Skeletal muscle tissue (tissue), 4 donors: ENCODE data around the gene CRX. TPM values are rescaled to one million over a fixed set of nuclear protein-coding genes. Genes with fewer than 3 reads are reported as not detected.
"Not testable (repeated sequence)": the region's sequence is repeated elsewhere in the genome, so short reads cannot be mapped to it uniquely, and the experiment has no call there.

Source experiments
- H3K27ac ChIP-seq: one replicate; pipeline ENCODE4 v1.7.0; 2013; ENCODE audit warnings: mild to moderate bottlenecking, low read depth, low read length, inconsistent platforms
- H3K27me3 ChIP-seq, 3 donors: one replicate each; pipeline ENCODE4 v1.7.0; 2013; ENCODE audit warnings: low read length in 3 of 3; ENCODE audit not compliant: control insufficient read depth in 3 of 3, insufficient read depth in 3 of 3
- H3K36me3 ChIP-seq, 3 donors: one replicate each; pipeline ENCODE4 v1.7.0; 2013; ENCODE audit warnings: low read length in 3 of 3; ENCODE audit not compliant: control insufficient read depth in 3 of 3, insufficient read depth in 3 of 3
- H3K4me1 ChIP-seq, 3 donors: one replicate each; pipeline ENCODE4 v1.7.0; 2013; ENCODE audit warnings: low read length in 3 of 3, mild to moderate bottlenecking in 3 of 3; ENCODE audit not compliant: control insufficient read depth in 3 of 3, insufficient read depth in 3 of 3
- H3K4me3 ChIP-seq, 3 donors: one replicate each; pipeline ENCODE4 v1.7.0; 2013; ENCODE audit warnings: low read length in 3 of 3
- H3K9ac ChIP-seq, 3 donors: one replicate each; pipeline ENCODE4 v1.7.0; 2013; ENCODE audit warnings: low read length in 3 of 3, mild to moderate bottlenecking in 3 of 3, moderate library complexity in 2 of 3, low read depth in 1 of 3
- H3K9me3 ChIP-seq, 3 donors: one replicate each; pipeline ENCODE4 v1.7.0; 2013; ENCODE audit warnings: low read length in 3 of 3; ENCODE audit not compliant: control insufficient read depth in 3 of 3
- total RNA-seq: library from RNA; depleted of rRNA; stranded (reverse); fragments of >200 nt; gene quantifications from one replicate; pipeline ENCODE4 v1.2.3, GENCODE V29; 2014
- donor health status: Osteomylitis.

Gene CRX
- total RNA-seq, 1 donor from 2014 or later: not detected

- H3K27ac ChIP-seq: no peak overlapping the region
- no peaks in the 10 kb centered on the region for H3K9me3 ChIP-seq
- H3K9ac ChIP-seq: no peak overlapping the region
- H3K4me1 ChIP-seq: no peaks in the 10 kb centered on the region
- no peaks in the 10 kb centered on the region for H3K36me3 ChIP-seq
- H3K27me3 ChIP-seq: peaks cover 0 to 9% (median 0%) of the 10 kb centered on the region in 3 donors
- no peak overlapping the region for H3K4me3 ChIP-seq
Observed at GRCh38 chr19:47802521-47803043, 19.2 kb upstream of the CRX start.

- not testable (repeated sequence) for H3K27ac ChIP-seq, H3K9me3 ChIP-seq, H3K4me3 ChIP-seq, H3K9ac ChIP-seq, H3K27me3 ChIP-seq, H3K36me3 ChIP-seq, H3K4me1 ChIP-seq
Observed at GRCh38 chr19:47803148-47803547, 18.6 kb upstream of the CRX start.

GRCh38 chr19:47803671-47804070 is 18.1 kb upstream of the CRX start:
- not testable (repeated sequence) for H3K4me1 ChIP-seq, H3K36me3 ChIP-seq, H3K27me3 ChIP-seq, H3K9ac ChIP-seq, H3K27ac ChIP-seq, H3K4me3 ChIP-seq, H3K9me3 ChIP-seq

GRCh38 chr19:47804451-47804850 is 17.3 kb upstream of the CRX start, which contains the start of gene TPRX1:
Gene TPRX1 (minus strand): TSS chr19:47804551. CDS start chr19:47804539, 12 bp downstream.
- H3K4me3 ChIP-seq, H3K9ac ChIP-seq, H3K4me1 ChIP-seq, H3K9me3 ChIP-seq, H3K27ac ChIP-seq, H3K36me3 ChIP-seq, H3K27me3 ChIP-seq: not testable (repeated sequence)

- Histone ChIP-seq H3K9me3 (no peaks in the 10 kb centered on the region), H3K27ac (no peak overlapping the region), H3K4me3 (no peak overlapping the region), H3K36me3 (no peaks in the 10 kb centered on the region), H3K4me1 (no peaks in the 10 kb centered on the region), H3K9ac (no peak overlapping the region), H3K27me3 (no peaks in the 10 kb centered on the region)
Observed at GRCh38 chr19:47805313-47805712, 16.4 kb upstream of the CRX start.

GRCh38 chr19:47806435-47806834 is 15.3 kb upstream of the CRX start:
- Histone ChIP-seq H3K9me3 (no peaks in the 10 kb centered on the region), H3K4me3 (no peak overlapping the region), H3K27me3 (no peaks in the 10 kb centered on the region), H3K4me1 (no peaks in the 10 kb centered on the region), H3K27ac (no peak overlapping the region), H3K9ac (no peak overlapping the region), H3K36me3 (no peaks in the 10 kb centered on the region)

GRCh38 chr19:47813304-47813994 is 8.3 kb upstream of the CRX start:
- H3K9me3 ChIP-seq: no peaks in the 10 kb centered on the region
- no peaks in the 10 kb centered on the region for H3K36me3 ChIP-seq
- H3K27me3 ChIP-seq: peaks cover 3 to 9% (median 9%) of the 10 kb centered on the region in 3 donors
- no peaks in the 10 kb centered on the region for H3K4me1 ChIP-seq
- H3K27ac ChIP-seq: no peak overlapping the region
- H3K4me3 ChIP-seq: no peak overlapping the region
- H3K9ac ChIP-seq: no peak overlapping the region

- Histone ChIP-seq H3K4me1 (no peaks in the 10 kb centered on the region), H3K36me3 (no peaks in the 10 kb centered on the region), H3K9me3 (no peaks in the 10 kb centered on the region), H3K27ac (no peak overlapping the region), H3K9ac (no peak overlapping the region), H3K27me3 (peaks cover 3 to 11% (median 9%) of the 10 kb centered on the region in 3 donors), H3K4me3 (no peak overlapping the region)
Observed at GRCh38 chr19:47813995-47814328, 7.8 kb upstream of the CRX start.

GRCh38 chr19:47816270-47816669 is 5.5 kb upstream of the CRX start:
- H3K4me1 ChIP-seq, H3K9ac ChIP-seq, H3K36me3 ChIP-seq, H3K27ac ChIP-seq, H3K9me3 ChIP-seq, H3K4me3 ChIP-seq: not testable (repeated sequence)
- peaks cover 10 to 29% (median 24%) of the 10 kb centered on the region in 3 donors for H3K27me3 ChIP-seq

- not testable (repeated sequence) for H3K27ac ChIP-seq, H3K36me3 ChIP-seq, H3K9ac ChIP-seq, H3K4me1 ChIP-seq, H3K4me3 ChIP-seq, H3K9me3 ChIP-seq
- peaks cover 18 to 40% (median 36%) of the 10 kb centered on the region in 3 donors for H3K27me3 ChIP-seq
Observed at GRCh38 chr19:47818221-47818620, 3.5 kb upstream of the CRX start.
